Measurements from ENCODE around the gene IL2RA.

The IL2RA gene

GRCh38 chr10:6054884-6055283, 7.3 kb downstream of the IL2RA start:
- no peaks in the 10 kb centered on the region for H3K36me3 ChIP-seq (ENCODE audit: control insufficient read depth, insufficient read depth, low read length)
- no peaks in the 10 kb centered on the region; the same call in 1 of the 2 replicates for H3K27me3 ChIP-seq (ENCODE audit: control insufficient read depth, insufficient read depth, low read length)
- H3K9me3 ChIP-seq (ENCODE audit: control insufficient read depth, insufficient read depth, low read depth, low read length) = no peaks in the 10 kb centered on the region
- H3K4me3 ChIP-seq (ENCODE audit: low read depth, low read length) = no peak overlapping the region
- no peak overlapping the region for H3K27ac ChIP-seq (ENCODE audit: low read depth, low read length)
- H3K9ac ChIP-seq (ENCODE audit: low read length) = no peak overlapping the region
- H3K4me1 ChIP-seq (ENCODE audit: control insufficient read depth, insufficient read depth, low read length) = no peaks in the 10 kb centered on the region

GRCh38 chr10:6053816-6054631, 8.1 kb downstream of the IL2RA start:
- no peak overlapping the region for H3K4me3 ChIP-seq (ENCODE audit: low read depth, low read length)
- H3K9ac ChIP-seq (ENCODE audit: low read length) = no peak overlapping the region
- H3K27ac ChIP-seq (ENCODE audit: low read depth, low read length) = no peak overlapping the region
- H3K27me3 ChIP-seq (ENCODE audit: control insufficient read depth, insufficient read depth, low read length) = no peaks in the 10 kb centered on the region; the same call in 1 of the 2 replicates
- no peaks in the 10 kb centered on the region for H3K9me3 ChIP-seq (ENCODE audit: control insufficient read depth, insufficient read depth, low read depth, low read length)
- H3K4me1 ChIP-seq (ENCODE audit: control insufficient read depth, insufficient read depth, low read length) = no peaks in the 10 kb centered on the region
- no peaks in the 10 kb centered on the region for H3K36me3 ChIP-seq (ENCODE audit: control insufficient read depth, insufficient read depth, low read length)

GRCh38 chr10:6053303-6053702, 8.9 kb downstream of the IL2RA start:
- Histone ChIP-seq H3K9ac (ENCODE audit: low read length) (no peak overlapping the region), H3K9me3 (ENCODE audit: control insufficient read depth, insufficient read depth, low read depth, low read length) (no peaks in the 10 kb centered on the region), H3K4me3 (ENCODE audit: low read depth, low read length) (no peak overlapping the region), H3K27ac (ENCODE audit: low read depth, low read length) (no peak overlapping the region), H3K27me3 (ENCODE audit: control insufficient read depth, insufficient read depth, low read length) (no peaks in the 10 kb centered on the region; the same call in 1 of the 2 replicates), H3K36me3 (ENCODE audit: control insufficient read depth, insufficient read depth, low read length) (no peaks in the 10 kb centered on the region), H3K4me1 (ENCODE audit: control insufficient read depth, insufficient read depth, low read length) (no peaks in the 10 kb centered on the region)

GRCh38 chr10:6052247-6053221, 9.6 kb downstream of the IL2RA start:
- Histone ChIP-seq H3K27me3 (ENCODE audit: control insufficient read depth, insufficient read depth, low read length) (no peaks in the 10 kb centered on the region; the same call in 1 of the 2 replicates), H3K4me3 (ENCODE audit: low read depth, low read length) (no peak overlapping the region), H3K27ac (ENCODE audit: low read depth, low read length) (no peak overlapping the region), H3K36me3 (ENCODE audit: control insufficient read depth, insufficient read depth, low read length) (no peaks in the 10 kb centered on the region), H3K9me3 (ENCODE audit: control insufficient read depth, insufficient read depth, low read depth, low read length) (no peaks in the 10 kb centered on the region), H3K4me1 (ENCODE audit: control insufficient read depth, insufficient read depth, low read length) (no peaks in the 10 kb centered on the region), H3K9ac (ENCODE audit: low read length) (no peak overlapping the region)

- no peaks in the 10 kb centered on the region for H3K36me3 ChIP-seq (ENCODE audit: control insufficient read depth, insufficient read depth, low read length)
- no peak overlapping the region for H3K4me3 ChIP-seq (ENCODE audit: low read depth, low read length)
- H3K27me3 ChIP-seq (ENCODE audit: control insufficient read depth, insufficient read depth, low read length) = no peaks in the 10 kb centered on the region; the same call in 1 of the 2 replicates
- H3K4me1 ChIP-seq (ENCODE audit: control insufficient read depth, insufficient read depth, low read length) = no peaks in the 10 kb centered on the region
- no peak overlapping the region for H3K9ac ChIP-seq (ENCODE audit: low read length)
- no peak overlapping the region for H3K27ac ChIP-seq (ENCODE audit: low read depth, low read length)
- H3K9me3 ChIP-seq (ENCODE audit: control insufficient read depth, insufficient read depth, low read depth, low read length) = no peaks in the 10 kb centered on the region
Measured at GRCh38 chr10:6050801-6051445, 11.2 kb downstream of the IL2RA start.

GRCh38 chr10:6049031-6049400, 13.2 kb downstream of the IL2RA start:
- H3K9me3 ChIP-seq (ENCODE audit: control insufficient read depth, insufficient read depth, low read depth, low read length) = no peaks in the 10 kb centered on the region
- H3K27me3 ChIP-seq (ENCODE audit: control insufficient read depth, insufficient read depth, low read length) = no peaks in the 10 kb centered on the region; the same call in 1 of the 2 replicates
- H3K36me3 ChIP-seq (ENCODE audit: control insufficient read depth, insufficient read depth, low read length) = no peaks in the 10 kb centered on the region
- H3K9ac ChIP-seq (ENCODE audit: low read length) = no peak overlapping the region
- H3K27ac ChIP-seq (ENCODE audit: low read depth, low read length) = no peak overlapping the region
- no peak overlapping the region for H3K4me3 ChIP-seq (ENCODE audit: low read depth, low read length)
- H3K4me1 ChIP-seq (ENCODE audit: control insufficient read depth, insufficient read depth, low read length) = no peaks in the 10 kb centered on the region

- Histone ChIP-seq H3K4me3 (ENCODE audit: low read depth, low read length) (no peak overlapping the region), H3K27me3 (ENCODE audit: control insufficient read depth, insufficient read depth, low read length) (no peaks in the 10 kb centered on the region), H3K4me1 (ENCODE audit: control insufficient read depth, insufficient read depth, low read length) (no peaks in the 10 kb centered on the region), H3K9me3 (ENCODE audit: control insufficient read depth, insufficient read depth, low read depth, low read length) (no peaks in the 10 kb centered on the region), H3K36me3 (ENCODE audit: control insufficient read depth, insufficient read depth, low read length) (no peaks in the 10 kb centered on the region), H3K27ac (ENCODE audit: low read depth, low read length) (no peak overlapping the region), H3K9ac (ENCODE audit: low read length) (no peak overlapping the region)
Measured at GRCh38 chr10:6048281-6049030, 13.7 kb downstream of the IL2RA start.

- H3K36me3 ChIP-seq (ENCODE audit: control insufficient read depth, insufficient read depth, low read length) = no peaks in the 10 kb centered on the region
- H3K4me1 ChIP-seq (ENCODE audit: control insufficient read depth, insufficient read depth, low read length) = no peaks in the 10 kb centered on the region
- H3K4me3 ChIP-seq (ENCODE audit: low read depth, low read length) = no peak overlapping the region
- no peak overlapping the region for H3K9ac ChIP-seq (ENCODE audit: low read length)
- H3K9me3 ChIP-seq (ENCODE audit: control insufficient read depth, insufficient read depth, low read depth, low read length) = no peaks in the 10 kb centered on the region
- H3K27ac ChIP-seq (ENCODE audit: low read depth, low read length) = no peak overlapping the region
- no peaks in the 10 kb centered on the region for H3K27me3 ChIP-seq (ENCODE audit: control insufficient read depth, insufficient read depth, low read length)
Measured at GRCh38 chr10:6047847-6048246, 14.3 kb downstream of the IL2RA start.

- Histone ChIP-seq H3K27ac (ENCODE audit: low read depth, low read length) (no peak overlapping the region), H3K9me3 (ENCODE audit: control insufficient read depth, insufficient read depth, low read depth, low read length) (no peaks in the 10 kb centered on the region), H3K36me3 (ENCODE audit: control insufficient read depth, insufficient read depth, low read length) (no peaks in the 10 kb centered on the region), H3K27me3 (ENCODE audit: control insufficient read depth, insufficient read depth, low read length) (no peaks in the 10 kb centered on the region), H3K9ac (ENCODE audit: low read length) (no peak overlapping the region), H3K4me3 (ENCODE audit: low read depth, low read length) (no peak overlapping the region), H3K4me1 (ENCODE audit: control insufficient read depth, insufficient read depth, low read length) (no peaks in the 10 kb centered on the region)
Measured at GRCh38 chr10:6046773-6047611, 15.2 kb downstream of the IL2RA start.
